AG04449 (cell line): ENCODE data around the gene CDC42EP4.

Source experiments
- CTCF ChIA-PET: fragments of 350-600 bp; formaldehyde crosslinking; extraction: SDS; loops from one replicate; lab custom pipeline; 2021; ENCODE audit warnings: antibody characterized with exemption; lab: Yijun Ruan, JAX
- POLR2A ChIA-PET: fragments of 400-600, 350-600 bp; formaldehyde crosslinking; extraction: SDS; loops from one replicate; lab custom pipeline; 2020; ENCODE audit warnings: antibody characterized with exemption, inconsistent platforms; lab: Yijun Ruan, JAX
- DNase-seq: peaks from one replicate; pipeline ENCODE4 v3.0.0-alpha.2; 2010; ENCODE audit warnings: low read depth, low spot score
- H3K4me3 ChIP-seq: 2 replicates; pipeline ENCODE4 v1.5.1; 2011; ENCODE audit warnings: low read depth, mild to moderate bottlenecking, control low read depth, low read length
- CTCF ChIP-seq: IDR thresholded peaks from one replicate; pipeline ENCODE4 v1.5.1; 2011; ENCODE audit warnings: mild to moderate bottlenecking, moderate library complexity, low read length, control low read depth, inconsistent platforms; ENCODE audit not compliant: insufficient read depth; ENCODE audit errors: missing control alignments

Gene CDC42EP4

DNA sequence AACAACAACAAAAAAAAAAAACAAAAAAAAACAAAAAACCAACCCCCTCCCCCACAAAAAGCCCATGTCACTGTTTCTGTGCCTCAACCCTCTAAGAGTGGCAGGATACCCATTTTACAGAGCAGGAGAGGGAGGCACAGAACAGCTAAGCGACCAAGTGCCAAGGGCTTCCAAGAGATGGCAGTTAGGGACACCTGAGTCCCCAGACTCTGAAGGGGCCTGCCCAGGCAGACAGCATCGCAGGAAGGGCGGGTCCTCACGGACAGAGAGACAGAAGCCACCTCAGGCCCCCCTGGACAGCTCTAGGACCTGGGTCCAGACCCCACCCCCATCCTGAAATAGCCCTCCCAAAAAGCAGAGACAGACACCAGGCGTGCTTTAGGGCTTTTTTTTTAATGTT, 28.6 kb downstream of the CDC42EP4 start:
- TF ChIP-seq CTCF: no peak
- ChIA-PET CTCF (interaction anchor here (1.3 to 3.6 kb wide), 3 partner anchors 28 to 81 kb away, joined by 3 to 20 read pairs (median 4); no protein-coding TSS in a partner anchor), POLR2A (no interaction called here)
- H3K4me3 ChIP-seq: no peak overlapping the region
- DNase-seq: no peak

DNA sequence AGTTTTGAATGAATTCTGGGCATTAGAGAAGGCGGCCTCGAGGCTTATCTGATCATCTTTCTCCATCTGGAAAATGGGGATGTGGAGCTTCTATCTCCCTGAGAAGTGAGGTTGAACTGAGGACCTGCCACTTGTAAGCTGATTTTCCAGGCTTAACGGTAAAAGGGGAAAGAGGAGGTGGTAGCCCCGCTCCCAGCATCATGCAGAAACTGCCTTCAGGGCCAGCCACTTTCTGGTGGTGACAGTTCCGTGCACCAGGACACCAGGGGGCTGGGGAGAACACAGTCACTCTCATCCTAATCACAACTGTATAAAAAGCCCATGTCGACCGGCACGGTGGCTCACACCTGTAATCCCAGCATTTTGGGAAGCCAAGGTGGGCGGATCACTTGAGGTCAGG, 29.2 kb downstream of the CDC42EP4 start:
- ChIA-PET POLR2A (no interaction called here), CTCF (interaction anchor here (1.0 to 3.6 kb wide), 4 partner anchors 12 to 87 kb away, joined by 3 to 20 read pairs (median 9); no protein-coding TSS in a partner anchor)
- no peak overlapping the region for H3K4me3 ChIP-seq
- TF ChIP-seq CTCF: no peak
- no peak for DNase-seq

- ChIA-PET POLR2A (no interaction called here), CTCF (interaction anchor here (1.0 to 3.6 kb wide), 5 partner anchors 9 to 88 kb away, joined by 3 to 20 read pairs (median 3); no protein-coding TSS in a partner anchor)
- H3K4me3 ChIP-seq: no peak overlapping the region
- DNase-seq: no peak
- no peak for TF ChIP-seq CTCF
Measured at GRCh38 chr17:73281928-73282327, 29.9 kb downstream of the CDC42EP4 start.

GRCh38 chr17:73280191-73280590, 31.6 kb downstream of the CDC42EP4 start:
- CTCF ChIA-PET: interaction anchor here (3.2 kb wide), 1 partner anchor 90 kb away, joined by 14 read pairs; no protein-coding TSS in a partner anchor
- POLR2A ChIA-PET: no interaction called here
- TF ChIP-seq CTCF: no peak
- no peak for DNase-seq
- H3K4me3 ChIP-seq: no peak overlapping the region

- no peak for DNase-seq
- H3K4me3 ChIP-seq: no peak overlapping the region
- CTCF ChIA-PET: interaction anchor here (3.2 kb wide), 1 partner anchor 90 kb away, joined by 14 read pairs; no protein-coding TSS in a partner anchor
- POLR2A ChIA-PET: no interaction called here
- TF ChIP-seq CTCF: no peak
Measured at GRCh38 chr17:73279704-73280103, 32.1 kb downstream of the CDC42EP4 start.

DNA sequence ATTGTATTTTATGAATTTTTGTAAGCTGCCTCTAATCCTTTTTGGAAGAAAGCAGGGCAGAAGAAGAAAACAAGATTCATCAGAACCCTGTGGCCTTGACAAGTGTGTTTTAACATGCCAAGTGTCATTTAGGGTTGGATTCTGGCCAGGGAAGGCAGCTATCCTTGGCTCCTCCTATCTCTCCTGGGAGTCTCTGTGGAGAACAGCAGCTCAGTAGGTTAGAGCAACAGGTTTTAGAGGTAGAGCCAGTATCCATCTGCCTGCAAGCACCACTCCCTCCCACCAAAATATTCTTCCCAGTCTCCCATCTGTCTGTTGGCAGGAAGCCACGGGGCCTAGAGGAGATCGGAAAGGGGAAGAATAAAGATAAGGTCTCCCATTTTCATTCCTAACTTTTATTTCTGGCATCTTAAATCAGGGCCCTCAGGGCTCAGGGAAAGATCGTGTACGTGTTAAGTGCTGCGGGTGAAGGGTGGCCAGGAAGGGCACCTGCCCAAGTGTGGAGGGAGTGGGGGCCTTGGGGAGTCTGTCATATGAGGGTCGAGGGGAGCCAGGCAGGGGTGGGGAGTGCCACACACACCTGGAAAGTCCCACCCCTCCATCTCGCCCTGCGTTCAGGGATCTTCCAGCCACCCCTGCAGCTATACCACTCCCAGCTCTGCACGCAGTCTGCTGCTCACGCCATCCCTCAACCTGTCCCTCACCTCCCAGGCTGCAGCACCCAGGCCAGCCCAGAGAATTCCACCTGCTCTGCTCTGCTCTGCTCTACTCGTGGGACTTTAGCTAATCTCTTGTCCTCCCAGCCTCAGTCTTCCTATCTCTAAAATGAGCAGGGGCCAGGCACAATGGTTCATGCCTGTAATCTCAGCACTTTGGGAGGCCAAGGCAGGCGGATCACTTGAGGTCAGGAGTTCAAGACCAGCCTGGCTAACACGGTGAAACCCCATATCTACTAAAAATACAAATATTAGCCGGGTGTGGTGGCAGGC, 33.0 kb downstream of the CDC42EP4 start:
- no peak overlapping the region for H3K4me3 ChIP-seq
- ChIA-PET CTCF (interaction anchor here (0.9 to 2.1 kb wide), 4 partner anchors 22 to 93 kb away, joined by 4 to 9 read pairs (median 6); no protein-coding TSS in a partner anchor), POLR2A (no interaction called here)
- DNase-seq: no peak
- TF ChIP-seq CTCF: no peak
